Activated CD4-positive, alpha-beta T cell treated with anti-CD3 and anti-CD28 coated beads for 24 hours (primary cell): ENCODE data around the gene PRICKLE2.

ENCODE experiments used
- DNase-seq, 2 donors: peaks; one replicate each; pipeline ENCODE4 v3.0.0-alpha.2; 2020; ENCODE audit warnings: low read depth in 2 of 2

PRICKLE2 gene

GRCh38 chr3:64131725-64132469, 93.4 kb downstream of the PRICKLE2 start:
- DNase-seq = no peak

DNA sequence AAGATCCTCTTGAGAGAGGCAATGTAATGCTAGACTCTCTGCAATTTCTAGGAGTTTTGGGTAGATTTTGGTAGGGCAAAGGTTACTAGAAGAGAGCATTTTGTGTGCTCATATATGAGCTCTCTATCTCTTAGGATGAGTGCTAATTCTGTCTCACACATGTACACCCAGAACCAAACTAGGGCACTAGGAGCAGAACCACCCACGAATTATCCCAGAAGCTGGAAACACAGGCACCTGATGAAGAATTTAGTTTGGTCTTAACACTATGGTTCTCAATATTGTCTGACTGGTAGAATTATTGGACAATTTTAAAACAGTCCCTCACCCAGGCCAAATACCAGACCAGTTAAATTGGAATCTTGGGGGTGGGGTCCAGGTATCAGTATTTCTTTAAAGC, 94.8 kb downstream of the PRICKLE2 start:
- no peak for DNase-seq

DNA sequence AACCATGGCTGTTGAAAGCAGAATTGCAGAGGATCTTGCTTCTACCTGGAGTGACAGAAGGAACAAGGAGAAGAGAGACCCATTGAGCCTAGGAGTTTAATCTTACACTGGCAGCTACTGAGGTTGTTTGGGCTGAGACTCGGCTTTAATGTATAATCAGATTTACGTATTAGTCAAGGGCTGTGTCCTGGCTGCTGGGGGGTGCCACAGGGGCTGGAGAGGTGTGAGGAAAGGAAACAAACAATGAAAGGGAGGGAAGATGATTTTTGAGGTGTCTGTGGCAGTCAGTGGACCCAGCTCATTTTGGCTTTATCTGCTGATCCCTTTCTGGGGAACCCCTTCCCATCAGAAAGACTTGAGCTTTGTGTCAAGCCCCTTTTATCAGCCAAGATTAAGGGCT, 95.7 kb downstream of the PRICKLE2 start:
- no peak for DNase-seq

- DNase-seq = no peak
Observed at GRCh38 chr3:64129106-64129505, 96.2 kb downstream of the PRICKLE2 start.

- DNase-seq = no peak
Observed at GRCh38 chr3:64125561-64125960, 99.7 kb downstream of the PRICKLE2 start.

GRCh38 chr3:64123931-64124330, 101.3 kb downstream of the PRICKLE2 start:
- DNase-seq = no peak

DNA sequence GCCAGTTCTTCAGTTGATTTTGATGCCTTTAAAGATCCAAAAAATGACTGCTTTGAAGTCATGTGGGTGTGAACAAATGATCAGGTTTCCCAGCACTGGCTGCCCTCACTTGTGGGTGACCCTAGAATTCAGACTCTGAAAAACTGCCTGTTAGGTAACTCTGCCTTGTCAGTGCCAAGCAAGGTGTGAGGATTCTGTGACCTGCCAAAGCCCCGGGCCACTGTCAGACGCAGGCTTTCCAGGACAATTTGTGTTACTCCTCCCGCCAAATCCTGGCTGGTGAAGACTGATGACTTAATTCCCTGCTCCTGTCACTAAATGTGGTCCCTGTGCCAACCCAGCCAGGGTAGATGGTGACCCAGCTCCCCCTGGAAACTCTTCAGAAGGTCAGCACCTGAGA, 102.8 kb downstream of the PRICKLE2 start:
- DNase-seq = no peak

GRCh38 chr3:64121750-64122311, 103.4 kb downstream of the PRICKLE2 start:
- DNase-seq = no peak

DNA sequence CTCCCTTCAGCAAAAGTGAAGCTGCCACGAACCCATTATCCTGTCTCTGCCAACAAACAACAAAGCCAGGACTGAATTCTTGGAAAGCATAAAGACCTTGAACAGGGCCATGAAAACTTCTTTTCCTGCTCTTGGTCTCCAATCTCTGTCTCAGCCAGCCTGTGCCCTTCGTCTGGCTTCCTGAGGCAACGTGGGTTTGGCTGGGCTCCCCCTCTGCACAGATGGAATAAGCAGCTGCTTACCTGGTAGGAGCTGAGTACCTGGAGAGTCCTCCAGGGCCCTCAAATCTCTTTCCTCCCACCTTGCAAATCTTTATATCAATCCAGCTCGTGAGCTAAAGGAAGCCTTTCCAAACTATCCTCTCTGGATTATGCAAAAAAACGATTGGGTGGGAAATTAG, 104.4 kb downstream of the PRICKLE2 start:
- no peak for DNase-seq

DNA sequence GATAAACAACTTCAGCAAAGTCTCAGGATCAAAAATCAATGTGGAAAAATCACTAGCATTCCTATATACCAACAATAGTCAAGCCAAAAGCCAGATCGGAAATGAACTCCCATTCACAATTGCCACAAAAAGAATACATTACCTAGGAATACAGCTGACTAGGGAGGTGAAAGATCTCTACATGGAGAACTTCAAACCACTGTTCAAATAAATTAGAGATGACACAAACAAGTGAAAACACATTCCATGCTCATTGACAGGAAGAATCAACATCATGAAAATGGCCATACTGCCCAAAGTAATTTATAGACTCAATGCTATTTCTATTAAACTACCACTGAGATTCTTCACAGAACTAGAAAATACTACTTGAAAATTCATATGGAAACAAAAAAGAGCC, 107.8 kb downstream of the PRICKLE2 start:
- DNase-seq = no peak

DNA sequence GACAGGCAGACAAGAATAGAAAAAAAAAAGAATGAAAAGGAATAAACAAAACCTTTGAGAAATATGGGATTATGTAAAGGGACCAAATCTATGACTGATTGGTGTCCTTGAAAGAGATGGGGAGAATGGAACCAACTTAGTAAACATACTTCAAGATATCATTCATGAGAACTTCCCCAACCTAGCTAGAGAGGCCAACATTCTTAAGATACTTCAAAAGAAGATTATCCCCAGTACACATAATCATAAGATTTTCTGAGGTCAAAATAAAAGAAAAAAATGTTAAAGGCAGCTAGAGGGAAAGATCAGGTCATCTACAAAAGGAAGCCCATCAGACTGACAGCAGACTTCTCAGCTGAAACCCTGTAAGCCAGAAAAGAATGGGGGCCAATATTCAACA, 110.6 kb downstream of the PRICKLE2 start:
- DNase-seq = no peak

DNA sequence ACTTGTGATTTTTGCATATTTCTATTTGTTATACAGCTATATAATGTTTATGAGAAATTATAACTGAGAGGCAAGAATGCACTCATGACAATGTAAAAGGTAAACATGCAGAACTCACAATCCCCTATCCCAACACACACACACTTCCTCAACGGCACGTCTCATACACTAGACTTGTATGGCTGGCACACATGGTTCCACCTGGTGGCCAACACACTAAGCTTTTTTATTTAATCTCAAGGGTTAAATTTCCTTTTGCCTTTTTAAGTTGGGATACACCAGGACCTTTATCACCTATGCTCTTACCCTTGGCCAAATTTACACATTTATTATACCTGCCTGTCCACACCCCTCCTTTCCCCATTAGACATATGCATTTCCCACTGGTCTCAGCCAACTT, 113.4 kb downstream of the PRICKLE2 start:
- DNase-seq = no peak

GRCh38 chr3:64111083-64111482, 114.2 kb downstream of the PRICKLE2 start:
- DNase-seq = no peak

DNA sequence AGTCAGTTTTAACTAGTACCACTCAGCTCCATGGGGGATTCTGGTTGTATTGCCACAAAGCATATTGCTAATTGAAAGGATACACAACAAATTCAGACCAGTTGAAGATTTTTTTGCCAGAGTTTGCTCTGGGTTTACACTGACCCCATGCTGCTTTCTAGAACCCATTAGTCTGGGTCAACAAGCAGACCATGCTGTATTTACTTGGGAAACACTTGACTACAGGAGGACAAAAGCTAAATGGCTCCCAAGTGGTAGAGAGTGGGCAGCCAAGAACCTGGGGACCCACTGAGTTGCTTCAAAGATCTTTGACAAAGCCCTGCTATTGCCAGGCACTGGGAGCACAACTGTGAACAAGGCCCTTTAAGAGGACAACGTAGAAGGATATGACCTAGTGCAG, 115.2 kb downstream of the PRICKLE2 start:
- DNase-seq = no peak

DNA sequence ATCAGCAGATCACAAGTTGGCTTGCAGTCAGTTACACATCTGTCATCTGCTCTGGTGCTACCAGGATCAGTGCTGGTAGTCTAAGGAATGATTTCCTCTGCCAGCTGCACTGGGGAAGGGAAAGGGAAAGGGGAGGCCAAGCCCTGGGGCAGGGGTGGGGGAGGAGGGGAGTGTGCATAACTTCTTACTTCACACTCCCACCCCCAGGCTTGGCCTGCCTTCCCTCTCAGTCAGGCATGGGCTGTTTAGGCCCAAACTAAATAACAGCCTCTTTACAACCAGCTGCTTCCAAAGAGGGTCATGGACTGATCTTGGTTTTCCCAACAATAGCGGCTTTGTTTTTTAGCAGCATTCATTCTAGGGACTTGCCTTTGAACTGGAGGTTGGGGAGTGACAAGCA, 115.8 kb downstream of the PRICKLE2 start:
- DNase-seq = no peak

GRCh38 chr3:64108784-64109317, 116.4 kb downstream of the PRICKLE2 start:
- no peak for DNase-seq

DNA sequence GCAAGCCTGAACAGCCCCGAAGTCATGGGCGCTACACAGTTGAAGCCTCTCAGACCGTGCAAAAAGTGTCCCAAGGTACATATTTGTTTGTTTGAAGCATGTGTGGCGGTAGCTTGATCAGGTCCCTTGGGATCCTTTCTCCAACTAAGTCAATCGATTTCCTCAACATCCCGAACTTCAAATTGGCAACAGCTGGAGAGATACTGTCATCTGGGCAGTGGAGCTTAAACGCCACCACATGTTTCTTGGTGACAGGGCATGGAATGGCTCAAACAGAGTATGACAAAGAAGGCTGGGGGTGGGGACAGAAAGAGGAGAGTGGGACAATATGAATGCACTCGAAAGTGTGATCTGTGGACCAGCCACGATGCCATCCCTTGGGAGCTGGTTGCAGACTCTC, 117.0 kb downstream of the PRICKLE2 start:
- DNase-seq = no peak

- DNase-seq = no peak
Observed at GRCh38 chr3:64107190-64107589, 118.1 kb downstream of the PRICKLE2 start.

- DNase-seq = no peak
Observed at GRCh38 chr3:64105816-64106215, 119.5 kb downstream of the PRICKLE2 start.

DNA sequence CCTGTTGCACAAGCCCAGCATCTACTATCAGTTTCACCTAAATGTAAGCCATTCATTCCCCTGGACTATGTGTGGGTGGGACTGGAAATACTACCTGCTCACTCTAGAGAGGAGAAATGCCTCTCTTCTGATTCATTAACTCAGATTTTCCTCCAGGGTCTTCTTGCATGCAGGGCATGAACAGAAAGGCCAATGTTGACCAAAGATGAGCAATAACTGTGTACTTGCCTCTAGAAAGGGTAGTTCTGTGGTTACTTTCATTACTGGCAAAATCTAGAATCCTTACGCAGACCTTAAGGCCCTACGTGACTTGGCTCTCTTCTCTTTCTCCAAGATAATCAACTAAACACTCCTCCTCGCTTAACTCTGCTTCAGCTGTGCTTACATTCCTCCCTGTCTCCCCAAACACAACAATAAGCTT, 120.6 kb downstream of the PRICKLE2 start:
- no peak for DNase-seq

DNA sequence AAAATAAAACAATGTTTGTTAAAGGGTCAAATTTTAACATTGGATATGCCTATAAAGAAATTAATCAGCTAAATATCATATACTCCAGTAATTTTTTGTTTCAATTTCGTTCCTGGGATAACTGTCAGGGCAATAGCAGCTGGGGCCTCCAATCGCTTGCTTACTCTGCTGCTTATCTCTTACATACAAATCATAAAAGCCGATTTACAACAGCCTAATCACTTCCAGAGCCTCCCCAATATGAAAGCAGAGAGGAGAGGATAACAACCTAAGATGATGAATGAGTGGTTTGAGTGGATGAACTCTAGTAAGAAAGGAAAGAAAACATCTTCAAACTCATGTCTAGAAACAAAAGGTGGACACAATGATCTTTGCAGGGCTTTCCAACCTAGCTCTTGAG, 121.3 kb downstream of the PRICKLE2 start:
- DNase-seq = no peak

- DNase-seq = no peak
Observed at GRCh38 chr3:64103131-64103530, 122.1 kb downstream of the PRICKLE2 start.

- no peak for DNase-seq
Observed at GRCh38 chr3:64102147-64102546, 123.1 kb downstream of the PRICKLE2 start.

DNA sequence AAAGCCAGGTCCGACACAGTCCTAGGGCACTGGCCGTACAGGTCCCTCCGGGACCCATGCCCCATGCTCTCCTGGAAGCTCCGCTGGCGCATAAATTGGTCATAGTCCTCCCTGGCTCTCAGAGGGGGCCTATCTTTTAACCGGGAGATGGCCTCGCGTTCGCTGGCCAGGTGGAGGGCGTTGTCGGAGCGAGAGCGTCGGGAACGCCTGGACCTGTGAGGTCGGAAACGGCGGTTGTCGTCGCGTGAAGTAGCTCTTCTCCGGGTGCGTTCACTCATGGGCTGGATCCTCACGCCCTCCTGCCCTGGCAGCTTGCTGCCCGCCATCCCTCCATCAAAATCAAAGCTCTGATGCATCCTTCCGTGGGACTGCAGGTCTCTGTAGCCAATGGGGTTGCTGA, 126.0 kb downstream of the PRICKLE2 start:
- no peak for DNase-seq
